A549 (cell line): Measurements from ENCODE around the gene FOXO3. TPM values are rescaled to one million over a fixed set of nuclear protein-coding genes. Genes with fewer than 3 reads are reported as not detected.

ENCODE experiments used
- ATAC-seq, 2 experiments: fragments of 200-7000 bp in 1 of 2; fragments of >200 bp in 1 of 2; cut with Nextera tagmentation in 1 of 2; cut with Tn5 transposase in 1 of 2; 3 replicates each; pipeline versions ENCODE4 v1.8.0 to v1.9.1; 2018 to 2020; ENCODE audit warnings: mild to moderate bottlenecking in 1 of 2, moderate library complexity in 1 of 2
- CTCF ChIA-PET: fragments of 300-600 bp; sonication (Branson Sonifier 250); formaldehyde crosslinking; extraction: SDS; loops from one replicate; lab custom pipeline; 2021; ENCODE audit warnings: antibody characterized with exemption, inconsistent platforms; lab: Yijun Ruan, JAX
- POLR2A ChIA-PET: fragments of 350-600 bp; formaldehyde crosslinking; extraction: SDS; loops from one replicate; lab custom pipeline; 2021; ENCODE audit warnings: antibody characterized with exemption, inconsistent platforms; lab: Yijun Ruan, JAX
- DNase-seq, 2 experiments: peaks; one replicate each; pipeline versions ENCODE4 v3.0.0 to v3.0.0-alpha.2; 2011 to 2016; ENCODE audit warnings: low read depth in 1 of 2, low spot score in 1 of 2
- FAIRE-seq: peaks from 2 replicates; lab custom pipeline; 2011; peaks lifted over from hg19 to GRCh38; lab: Jason Lieb, UNC
- H3K27ac ChIP-seq, 2 experiments: fragments of >200 bp; sonication (Bioruptor Twin); formaldehyde crosslinking; 3 replicates each; pipeline ENCODE4 v1.5.1; 2016 to 2017
- H3K4me1 ChIP-seq: fragments of >200 bp; sonication (Bioruptor Twin); formaldehyde crosslinking; 3 replicates; pipeline ENCODE4 v1.6.1; 2016
- H3K4me2 ChIP-seq: fragments of >200 bp; sonication (Bioruptor Twin); formaldehyde crosslinking; 3 replicates; pipeline ENCODE4 v1.6.1; 2016
- H3K4me3 ChIP-seq: fragments of >200 bp; sonication (Bioruptor Twin); formaldehyde crosslinking; 3 replicates; pipeline ENCODE4 v1.5.1; 2016
- H3K9me3 ChIP-seq: fragments of >200 bp; sonication (Bioruptor Twin); formaldehyde crosslinking; 3 replicates; pipeline ENCODE4 v1.6.1; 2016
- CBX2 ChIP-seq: fragments of 200-600 bp; sonication (generic); IDR thresholded peaks from 2 replicates; pipeline ENCODE4 v1.6.1; 2016; ENCODE audit warnings: low read depth, mild to moderate bottlenecking, borderline replicate concordance
- CBX8 ChIP-seq: fragments of 200-600 bp; sonication (generic); IDR thresholded peaks from 2 replicates; pipeline ENCODE4 v1.6.1; 2016
- EHF ChIP-seq: fragments of 250-450 bp; sonication (Bioruptor Pico); IDR thresholded peaks from 2 replicates; pipeline ENCODE4 v1.5.0; 2020; ENCODE audit warnings: mild to moderate bottlenecking
- ELK1 ChIP-seq: fragments of 150-350 bp; IDR thresholded peaks from 2 replicates; pipeline ENCODE4 v1.6.1; 2014; ENCODE audit warnings: low read depth, mild to moderate bottlenecking, low read length
- EP300 ChIP-seq, 2 experiments: fragments of >200 bp; sonication (Bioruptor Twin); formaldehyde crosslinking; IDR thresholded peaks; 2 replicates in 1 of 2; 3 replicates in 1 of 2; pipeline ENCODE4 v1.6.1; 2016 to 2017
- ESRRA ChIP-seq: fragments of 150-350 bp; IDR thresholded peaks from 2 replicates; pipeline ENCODE4 v1.6.1; 2014; ENCODE audit warnings: mild to moderate bottlenecking, low read length, borderline replicate concordance
- FOSB ChIP-seq: fragments of 250-450 bp; sonication (Bioruptor Pico); IDR thresholded peaks from 2 replicates; pipeline ENCODE4 v1.5.0; 2020; ENCODE audit warnings: mild to moderate bottlenecking, moderate library complexity
- FOXS1 ChIP-seq: fragments of 250-450 bp; sonication (Bioruptor Pico); IDR thresholded peaks from 2 replicates; pipeline ENCODE4 v1.5.0; 2020; ENCODE audit warnings: mild to moderate bottlenecking, moderate library complexity
- HDAC2 ChIP-seq: fragments of 200-600 bp; sonication (generic); IDR thresholded peaks from 2 replicates; pipeline ENCODE4 v1.6.1; 2016
- HEYL ChIP-seq: fragments of 250-450 bp; sonication (Bioruptor Pico); IDR thresholded peaks from 2 replicates; pipeline ENCODE4 v1.8.0; 2021; ENCODE audit warnings: mild to moderate bottlenecking, moderate library complexity
- JUN ChIP-seq, 2 experiments: fragments of >200 bp; sonication (Bioruptor Twin); formaldehyde crosslinking; IDR thresholded peaks; 2 replicates in 1 of 2; 3 replicates in 1 of 2; pipeline ENCODE4 v1.6.1; 2016 to 2017
- JUNB ChIP-seq: fragments of >200 bp; sonication (Bioruptor Twin); formaldehyde crosslinking; IDR thresholded peaks from 2 replicates; pipeline ENCODE4 v1.6.1; 2016
- KDM1A ChIP-seq: fragments of 200-600 bp; sonication (generic); IDR thresholded peaks from 2 replicates; pipeline ENCODE4 v1.6.1; 2016; ENCODE audit warnings: low read depth, mild to moderate bottlenecking
- KDM5A ChIP-seq: fragments of 200-600 bp; sonication (generic); IDR thresholded peaks from 2 replicates; pipeline ENCODE4 v1.6.1; 2016; ENCODE audit warnings: antibody characterized with exemption, mild to moderate bottlenecking
- MAFK ChIP-seq: fragments of 450-650 bp; IDR thresholded peaks from 2 replicates; pipeline ENCODE4 v1.6.1; 2014; ENCODE audit not compliant: partially characterized antibody
- NFE2L2 ChIP-seq: fragments of 150-350 bp; conservative IDR thresholded peaks from 2 replicates; pipeline ENCODE4 v1.6.1; 2014; ENCODE audit warnings: low read length
- NPAS2 ChIP-seq: fragments of 250-450 bp; sonication (Bioruptor Pico); IDR thresholded peaks from 2 replicates; pipeline ENCODE4 v1.8.0; 2022; ENCODE audit warnings: mild to moderate bottlenecking, moderate library complexity, borderline replicate concordance
- NR3C1 ChIP-seq: fragments of >200 bp; sonication (Bioruptor Twin); formaldehyde crosslinking; IDR thresholded peaks from 3 replicates; pipeline ENCODE4 v1.6.1; 2017
- POLR2AphosphoS2 ChIP-seq: conservative IDR thresholded peaks from 2 replicates; pipeline ENCODE4 v1.6.1; 2012; ENCODE audit warnings: low read length, improper control_type of control experiment, inconsistent platforms
- RAD21 ChIP-seq, 2 experiments: fragments of >200 bp in 1 of 2; sonication (Bioruptor Twin) in 1 of 2; formaldehyde crosslinking in 1 of 2; IDR thresholded peaks in 1 of 2; conservative IDR thresholded peaks in 1 of 2; 2 replicates in 1 of 2; 3 replicates in 1 of 2; pipeline ENCODE4 v1.6.1; 2012 to 2018; ENCODE audit warnings: inconsistent platforms in 1 of 2
- RNF2 ChIP-seq: fragments of 200-600 bp; sonication (generic); IDR thresholded peaks from 2 replicates; pipeline ENCODE4 v1.6.1; 2016; ENCODE audit warnings: low read depth, mild to moderate bottlenecking, antibody characterized with exemption, moderate library complexity, borderline replicate concordance
- SREBF2 ChIP-seq: fragments of 450-650 bp; IDR thresholded peaks from 2 replicates; pipeline ENCODE4 v1.6.1; 2014; ENCODE audit warnings: mild to moderate bottlenecking, moderate library complexity
- TFCP2L1 ChIP-seq: fragments of 250-450 bp; sonication (Bioruptor Pico); IDR thresholded peaks from 2 replicates; pipeline ENCODE4 v1.5.0; 2021; ENCODE audit warnings: mild to moderate bottlenecking
- ZC3H11A ChIP-seq: fragments of 450-650 bp; IDR thresholded peaks from 2 replicates; pipeline ENCODE4 v1.6.1; 2014; ENCODE audit warnings: antibody characterized with exemption, mild to moderate bottlenecking
- ZNF302 ChIP-seq: fragments of 250-450 bp; sonication (Bioruptor Pico); IDR thresholded peaks from 2 replicates; pipeline ENCODE4 v1.9.0; 2021; ENCODE audit warnings: inconsistent platforms, mild to moderate bottlenecking, moderate library complexity
- WGBS: methylation state at CpG from one replicate; pipeline ENCODE4 v1.1.6; 2017; ENCODE audit errors: missing lambda C conversion rate; 5-methylcytosine and 5-hydroxymethylcytosine counted together
- polyA plus RNA-seq, 4 experiments: library from polyadenylated mRNA; depleted of rRNA in 3 of 4; stranded (reverse); fragments of >200 nt; fragmentation: RNase III in 1 of 4; extraction: RNeasy Plus Mini Kit Qiagen cat#74134 plus additional on column Dnase treatment in 1 of 4; gene quantifications; 2 replicates in 3 of 4; 3 replicates in 1 of 4; pipeline ENCODE4 v1.2.3, GENCODE V29; 2011 to 2017
- TF ChIP-seq, protein P1 (sequence below): fragments of 250-450 bp; sonication (Bioruptor Pico); IDR thresholded peaks from 2 replicates; pipeline ENCODE4 v1.5.0; 2021; ENCODE audit warnings: mild to moderate bottlenecking, moderate library complexity, borderline replicate concordance
- TF ChIP-seq, protein P2 (sequence below): IDR thresholded peaks from 2 replicates; pipeline ENCODE4 v1.6.1; 2012
- TF ChIP-seq, protein P3 (sequence below): IDR thresholded peaks from 2 replicates; pipeline ENCODE4 v1.6.1; 2012
- TF ChIP-seq, protein P4 (sequence below): fragments of 450-650 bp; IDR thresholded peaks from 2 replicates; pipeline ENCODE4 v1.6.1; 2014; ENCODE audit warnings: antibody characterized with exemption
- TF ChIP-seq, protein P5 (sequence below): fragments of 250-450 bp; sonication (Bioruptor Pico); IDR thresholded peaks from 2 replicates; pipeline ENCODE4 v1.5.0; 2020; ENCODE audit warnings: low read depth, mild to moderate bottlenecking, moderate library complexity

The FOXO3 gene
- polyA plus RNA-seq, 2 of the 4 experiments (the other 2 are of a cell fraction) = 4.6 to 7.5 TPM

GRCh38 chr6:108644252-108644651, 83.5 kb downstream of the FOXO3 start:
- no peak for TF ChIP-seq TFCP2L1 (CRISPR knock-in tag)
- TF ChIP-seq MAFK = no peak
- no peak for TF ChIP-seq HDAC2
- no peak for TF ChIP-seq CBX2
- TF ChIP-seq RNF2 = no peak
- TF ChIP-seq, protein P1, sequence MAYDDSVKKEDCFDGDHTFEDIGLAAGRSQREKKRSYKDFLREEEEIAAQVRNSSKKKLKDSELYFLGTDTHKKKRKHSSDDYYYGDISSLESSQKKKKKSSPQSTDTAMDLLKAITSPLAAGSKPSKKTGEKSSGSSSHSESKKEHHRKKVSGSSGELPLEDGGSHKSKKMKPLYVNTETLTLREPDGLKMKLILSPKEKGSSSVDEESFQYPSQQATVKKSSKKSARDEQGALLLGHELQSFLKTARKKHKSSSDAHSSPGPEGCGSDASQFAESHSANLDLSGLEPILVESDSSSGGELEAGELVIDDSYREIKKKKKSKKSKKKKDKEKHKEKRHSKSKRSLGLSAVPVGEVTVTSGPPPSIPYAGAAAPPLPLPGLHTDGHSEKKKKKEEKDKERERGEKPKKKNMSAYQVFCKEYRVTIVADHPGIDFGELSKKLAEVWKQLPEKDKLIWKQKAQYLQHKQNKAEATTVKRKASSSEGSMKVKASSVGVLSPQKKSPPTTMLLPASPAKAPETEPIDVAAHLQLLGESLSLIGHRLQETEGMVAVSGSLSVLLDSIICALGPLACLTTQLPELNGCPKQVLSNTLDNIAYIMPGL (CRISPR knock-in tag) = no peak
- TF ChIP-seq RAD21 (conservative IDR thresholded peaks at IDR 0.05 in 1 of 2, IDR thresholded peaks at IDR 0.05 in 1 of 2) = no peak
- no peak for TF ChIP-seq NR3C1
- no peak for TF ChIP-seq KDM1A
- no peak for TF ChIP-seq JUN (IDR thresholded peaks at IDR 0.05)
- TF ChIP-seq NPAS2 = no peak
- TF ChIP-seq KDM5A = no peak
- no peak for TF ChIP-seq CBX8
- TF ChIP-seq EP300 (IDR thresholded peaks at IDR 0.05) = no peak
- TF ChIP-seq ZC3H11A = no peak
- TF ChIP-seq EHF (CRISPR knock-in tag) = no peak
- no peak for TF ChIP-seq POLR2AphosphoS2
- TF ChIP-seq, protein P2, sequence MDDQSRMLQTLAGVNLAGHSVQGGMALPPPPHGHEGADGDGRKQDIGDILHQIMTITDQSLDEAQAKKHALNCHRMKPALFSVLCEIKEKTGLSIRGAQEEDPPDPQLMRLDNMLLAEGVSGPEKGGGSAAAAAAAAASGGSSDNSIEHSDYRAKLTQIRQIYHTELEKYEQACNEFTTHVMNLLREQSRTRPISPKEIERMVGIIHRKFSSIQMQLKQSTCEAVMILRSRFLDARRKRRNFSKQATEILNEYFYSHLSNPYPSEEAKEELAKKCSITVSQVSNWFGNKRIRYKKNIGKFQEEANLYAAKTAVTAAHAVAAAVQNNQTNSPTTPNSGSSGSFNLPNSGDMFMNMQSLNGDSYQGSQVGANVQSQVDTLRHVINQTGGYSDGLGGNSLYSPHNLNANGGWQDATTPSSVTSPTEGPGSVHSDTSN = no peak
- TF ChIP-seq, all 56 proteins: peak for 0
- FAIRE-seq (no peak), ATAC-seq (no peak), DNase-seq (no peak)
- POLR2A ChIA-PET = no interaction called here
- Histone ChIP-seq H3K27ac (no peak overlapping the region), H3K4me1 (no peaks in the 10 kb centered on the region), H3K4me3 (no peak overlapping the region), H3K4me2 (no peak overlapping the region), H3K9me3 (no peaks in the 10 kb centered on the region)
- 93% methylated on average over 4 of the region's 4 CpGs for WGBS
- CTCF ChIA-PET = no interaction called here

DNA sequence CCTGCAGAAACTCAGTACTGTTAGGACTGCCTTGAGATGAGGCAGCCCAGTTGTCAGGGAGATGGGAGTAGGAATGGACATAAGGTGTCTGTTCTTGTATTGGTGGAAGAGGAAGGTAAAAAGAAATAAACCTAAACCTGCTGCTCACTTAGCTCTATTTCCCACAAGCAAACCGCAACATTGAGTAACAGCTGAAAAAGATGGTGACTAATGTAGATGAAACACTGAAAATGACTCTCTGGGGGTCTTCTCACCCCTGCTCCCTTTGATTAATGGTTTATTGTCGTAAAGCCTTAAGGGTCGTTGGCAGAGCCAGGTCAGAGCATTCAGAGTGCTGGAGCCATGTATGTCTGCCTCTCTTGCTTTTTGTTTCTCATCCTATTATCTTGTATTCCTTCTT, 87.5 kb downstream of the FOXO3 start:
- TF ChIP-seq FOSB (CRISPR knock-in tag) (no peak), HEYL (CRISPR knock-in tag) (no peak)
- ATAC-seq (no peak), FAIRE-seq (no peak), DNase-seq (no peak)
- WGBS = 98% methylated on average over 3 of the region's 3 CpGs
- Histone ChIP-seq H3K4me3 (no peak overlapping the region), H3K4me2 (no peak overlapping the region), H3K27ac (no peak overlapping the region), H3K9me3 (no peaks in the 10 kb centered on the region), H3K4me1 (no peaks in the 10 kb centered on the region)
- POLR2A ChIA-PET = no interaction called here
- CTCF ChIA-PET = no interaction called here

DNA sequence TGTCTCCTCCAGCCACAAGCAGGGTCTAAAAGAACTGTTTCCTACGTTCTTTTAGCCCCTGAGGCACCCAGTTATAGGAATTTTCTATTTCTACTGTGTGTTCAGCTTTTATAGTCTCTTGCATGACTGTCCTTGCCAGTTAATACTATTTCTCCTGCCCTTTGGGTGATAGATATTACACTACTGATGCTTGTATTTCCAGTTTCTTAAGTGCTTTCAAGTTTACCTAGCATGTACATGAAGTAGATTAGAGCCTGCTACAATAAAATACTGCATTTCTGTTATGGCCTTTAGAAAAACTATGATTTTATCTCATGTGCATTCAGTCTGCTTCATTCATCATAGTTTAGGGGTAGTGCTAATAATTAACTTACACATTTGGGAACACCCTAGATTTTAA, 89.6 kb downstream of the FOXO3 start:
- DNase-seq (no peak), FAIRE-seq (no peak), ATAC-seq (no peak)
- H3K4me2 ChIP-seq = no peak overlapping the region
- no peaks in the 10 kb centered on the region for H3K4me1 ChIP-seq
- no peak for TF ChIP-seq CBX8
- TF ChIP-seq SREBF2 = no peak
- TF ChIP-seq, protein P2 = no peak
- TF ChIP-seq HDAC2 = no peak
- no peak for TF ChIP-seq NFE2L2
- no peak for TF ChIP-seq JUNB
- TF ChIP-seq, protein P3, sequence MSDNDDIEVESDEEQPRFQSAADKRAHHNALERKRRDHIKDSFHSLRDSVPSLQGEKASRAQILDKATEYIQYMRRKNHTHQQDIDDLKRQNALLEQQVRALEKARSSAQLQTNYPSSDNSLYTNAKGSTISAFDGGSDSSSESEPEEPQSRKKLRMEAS = no peak
- TF ChIP-seq FOXS1 (CRISPR knock-in tag) = no peak
- TF ChIP-seq JUN (IDR thresholded peaks at IDR 0.05) = no peak
- TF ChIP-seq, protein P4, sequence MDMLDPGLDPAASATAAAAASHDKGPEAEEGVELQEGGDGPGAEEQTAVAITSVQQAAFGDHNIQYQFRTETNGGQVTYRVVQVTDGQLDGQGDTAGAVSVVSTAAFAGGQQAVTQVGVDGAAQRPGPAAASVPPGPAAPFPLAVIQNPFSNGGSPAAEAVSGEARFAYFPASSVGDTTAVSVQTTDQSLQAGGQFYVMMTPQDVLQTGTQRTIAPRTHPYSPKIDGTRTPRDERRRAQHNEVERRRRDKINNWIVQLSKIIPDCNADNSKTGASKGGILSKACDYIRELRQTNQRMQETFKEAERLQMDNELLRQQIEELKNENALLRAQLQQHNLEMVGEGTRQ = no peak
- TF ChIP-seq RNF2 = no peak
- no peak for TF ChIP-seq EP300 (IDR thresholded peaks at IDR 0.05)
- TF ChIP-seq, protein P5, sequence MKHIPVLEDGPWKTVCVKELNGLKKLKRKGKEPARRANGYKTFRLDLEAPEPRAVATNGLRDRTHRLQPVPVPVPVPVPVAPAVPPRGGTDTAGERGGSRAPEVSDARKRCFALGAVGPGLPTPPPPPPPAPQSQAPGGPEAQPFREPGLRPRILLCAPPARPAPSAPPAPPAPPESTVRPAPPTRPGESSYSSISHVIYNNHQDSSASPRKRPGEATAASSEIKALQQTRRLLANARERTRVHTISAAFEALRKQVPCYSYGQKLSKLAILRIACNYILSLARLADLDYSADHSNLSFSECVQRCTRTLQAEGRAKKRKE (CRISPR knock-in tag) = no peak
- TF ChIP-seq ESRRA = no peak
- TF ChIP-seq KDM5A = no peak
- TF ChIP-seq NR3C1 = no peak
- TF ChIP-seq ELK1 = no peak
- TF ChIP-seq ZNF302 = no peak
- CTCF ChIA-PET = no interaction called here
- 65% methylated on average over 1 of the region's 1 CpG for WGBS
- H3K4me3 ChIP-seq = no peak overlapping the region
- POLR2A ChIA-PET = no interaction called here
- no peak overlapping the region for H3K27ac ChIP-seq
- H3K9me3 ChIP-seq = no peaks in the 10 kb centered on the region
